ENCODE data around the gene HSBP1. TPM values are rescaled to one million over a fixed set of nuclear protein-coding genes. Genes with fewer than 3 reads are reported as not detected.

The HSBP1 gene
- total and polyA plus RNA-seq, 9 of the 15 experiments (the other 6 are each of a cell fraction or from before 2014, with no cell fraction given): 84.9 to 677 (median 204) TPM

- TF ChIP-seq THAP12 (CRISPR knock-in tag; IDR thresholded peaks at IDR 0.05) (peak; percentile 79; the same call in 1 of the 2 replicates), GTF2E2 (tag; IDR thresholded peaks at IDR 0.05) (no peak), MTA2 (IDR thresholded peaks at IDR 0.05; ENCODE audit: low read depth) (no peak), POLR2AphosphoS5 (IDR thresholded peaks at IDR 0.05; ENCODE audit: control insufficient read depth, insufficient read depth, low read depth, low read length) (peak; percentile 69), E2F6 (IDR thresholded peaks at IDR 0.05; ENCODE audit: borderline replicate concordance in 1 of 2, extremely low read depth in 1 of 2, insufficient read depth in 1 of 2, insufficient read length in 1 of 2, low read depth in 1 of 2, low read length in 1 of 2, poor library complexity in 1 of 2, severe bottlenecking in 1 of 2) (peak; percentile 77 to 85), KDM2B (CRISPR knock-in tag; IDR thresholded peaks at IDR 0.05) (peak; percentile 52; the same call in 1 of the 2 replicates), ETV6 (IDR thresholded peaks at IDR 0.05; ENCODE audit: borderline replicate concordance in 1 of 2, low read depth in 2 of 2, low read length in 1 of 2) (no peak), ETV6 (CRISPR knock-in tag; IDR thresholded peaks at IDR 0.05; ENCODE audit: borderline replicate concordance) (no peak), ZNF395 (CRISPR knock-in tag; IDR thresholded peaks at IDR 0.05) (no peak), PRDM10 (IDR thresholded peaks at IDR 0.05; ENCODE audit: partially characterized antibody) (peak; percentile 17), WHSC1 (IDR thresholded peaks at IDR 0.05; ENCODE audit: low read length) (no peak), MXI1 (IDR thresholded peaks at IDR 0.05; ENCODE audit: low read depth, low read length) (0 out of 2 replicates have a peak, but pooled peaks have one; percentile 18), L3MBTL2 (IDR thresholded peaks at IDR 0.05) (peak; percentile 90), ZNF384 (IDR thresholded peaks at IDR 0.05; ENCODE audit: low read depth, low read length) (no peak), SAP30 (IDR thresholded peaks at IDR 0.05; ENCODE audit: borderline replicate concordance, insufficient read depth, low read depth, low read length, poor library complexity, severe bottlenecking) (peak; percentile 70), CTBP1 (IDR thresholded peaks at IDR 0.05; ENCODE audit: borderline replicate concordance) (peak; percentile 71; the same call in 1 of the 2 replicates), ZNF3 (CRISPR knock-in tag; IDR thresholded peaks at IDR 0.05) (no peak)
Measured at GRCh38 chr16:83807710-83808572, at the start of gene HSBP1 (continued).

Measured in K562 (cell line).